Naive thymus-derived CD4-positive, alpha-beta T cell (primary cell): Measurements from ENCODE around the gene COA7. TPM values are rescaled to one million over a fixed set of nuclear protein-coding genes. Genes with fewer than 3 reads are reported as not detected.
"Not testable (repeated sequence)": the region's sequence is repeated elsewhere in the genome, so short reads cannot be mapped to it uniquely, and the experiment has no call there.

Source experiments
- ATAC-seq: fragments of 150-1000 bp; cut with Tn5 transposase; 2 replicates; pipeline ENCODE4 v1.10.0; 2021; ENCODE audit warnings: mild to moderate bottlenecking, moderate library complexity
- CTCF ChIA-PET: fragments of 350-600 bp; sonication (Branson Sonifier 250); formaldehyde crosslinking; loops from one replicate; lab custom pipeline; 2021; ENCODE audit warnings: antibody characterized with exemption; lab: Charles Lee
- POLR2A ChIA-PET: fragments of 350-600 bp; sonication (Branson Sonifier 250); formaldehyde crosslinking; loops from one replicate; lab custom pipeline; 2021; ENCODE audit warnings: antibody characterized with exemption, inconsistent platforms; lab: Charles Lee
- DNase-seq, 9 donors: peaks; one replicate each; pipeline versions ENCODE4 v3.0.0 to v3.0.0-alpha.2; 2020 to 2022; ENCODE audit warnings: mixed read lengths in 1 of 9
- H3K27ac ChIP-seq: one replicate; pipeline ENCODE4 v1.7.0; 2013; ENCODE audit warnings: mild to moderate bottlenecking, low read depth, low read length, moderate library complexity
- H3K27me3 ChIP-seq, 2 donors: one replicate each; pipeline ENCODE4 v1.7.0; 2013; ENCODE audit warnings: low read length in 2 of 2, mild to moderate bottlenecking in 2 of 2, moderate library complexity in 2 of 2; ENCODE audit not compliant: control insufficient read depth in 2 of 2, insufficient read depth in 2 of 2
- H3K36me3 ChIP-seq, 3 experiments: 1 replicate in 2 of 3; 2 replicates in 1 of 3; pipeline ENCODE4 v1.7.0; 2013; ENCODE audit warnings: low read length in 3 of 3, mild to moderate bottlenecking in 3 of 3, moderate library complexity in 1 of 3; ENCODE audit not compliant: insufficient read depth in 3 of 3, control insufficient read depth in 2 of 3
- H3K4me1 ChIP-seq, 2 donors: one replicate each; pipeline ENCODE4 v1.7.0; 2013; ENCODE audit warnings: low read length in 2 of 2, mild to moderate bottlenecking in 2 of 2, moderate library complexity in 1 of 2; ENCODE audit not compliant: control insufficient read depth in 2 of 2, insufficient read depth in 2 of 2
- H3K4me3 ChIP-seq: 2 replicates; pipeline ENCODE4 v1.7.0; 2013; ENCODE audit warnings: mild to moderate bottlenecking, low read length
- H3K9me3 ChIP-seq, 3 experiments: 1 replicate in 2 of 3; 2 replicates in 1 of 3; pipeline ENCODE4 v1.7.0; 2013; ENCODE audit warnings: low read length in 3 of 3; ENCODE audit not compliant: control insufficient read depth in 2 of 3
- H3K27ac Mint-ChIP-seq, 9 donors: one replicate each; pipeline ENCODE4 v1.8.0; 2020 to 2022; ENCODE audit warnings: mixed read lengths in 9 of 9, mild to moderate bottlenecking in 8 of 9, moderate library complexity in 5 of 9, inconsistent platforms in 2 of 9
- H3K27me3 Mint-ChIP-seq, 5 donors: one replicate each; pipeline ENCODE4 v1.8.0; 2021 to 2022; ENCODE audit warnings: mixed read lengths in 5 of 5, mild to moderate bottlenecking in 1 of 5
- H3K36me3 Mint-ChIP-seq, 5 donors: one replicate each; pipeline ENCODE4 v1.8.0; 2020 to 2022; ENCODE audit warnings: mixed read lengths in 5 of 5, mild to moderate bottlenecking in 3 of 5, inconsistent platforms in 1 of 5
- H3K4me1 Mint-ChIP-seq, 7 donors: one replicate each; pipeline ENCODE4 v1.8.0; 2020 to 2022; ENCODE audit warnings: mixed read lengths in 7 of 7, mild to moderate bottlenecking in 3 of 7, inconsistent platforms in 1 of 7
- H3K4me3 Mint-ChIP-seq, 10 donors: one replicate each; pipeline ENCODE4 v1.8.0; 2020 to 2022; ENCODE audit warnings: mild to moderate bottlenecking in 10 of 10, mixed read lengths in 10 of 10, moderate library complexity in 6 of 10, inconsistent platforms in 2 of 10
- H3K9me3 Mint-ChIP-seq, 11 donors: one replicate each; pipeline ENCODE4 v1.8.0; 2020 to 2022; ENCODE audit warnings: mixed read lengths in 11 of 11, mild to moderate bottlenecking in 4 of 11, inconsistent platforms in 1 of 11, moderate library complexity in 1 of 11
- intact Hi-C, 2 donors: fragments of 100-400 bp; cut with micrococcal nuclease; formaldehyde crosslinking; loops; one replicate each; pipeline ENCODE4 v1.15.1; 2023
- polyA plus RNA-seq, 2 donors: library from polyadenylated mRNA; unstranded; fragments of 300-500 nt; fragmentation: Illumina TruSeq; gene quantifications; one replicate each; pipeline ENCODE4 v1.2.3, GENCODE V29; 2021
- total RNA-seq, 6 experiments: library from RNA in 5 of 6; stranded (reverse) in 5 of 6; gene quantifications; 1 replicate in 5 of 6; 2 replicates in 1 of 6; pipeline ENCODE4 v1.2.3 and lab custom pipeline; 2021 to 2026

The COA7 gene
- total and polyA plus RNA-seq, 7 experiments from 2014 or later = 1.4 to 14.4 (median 3.0) TPM

DNA sequence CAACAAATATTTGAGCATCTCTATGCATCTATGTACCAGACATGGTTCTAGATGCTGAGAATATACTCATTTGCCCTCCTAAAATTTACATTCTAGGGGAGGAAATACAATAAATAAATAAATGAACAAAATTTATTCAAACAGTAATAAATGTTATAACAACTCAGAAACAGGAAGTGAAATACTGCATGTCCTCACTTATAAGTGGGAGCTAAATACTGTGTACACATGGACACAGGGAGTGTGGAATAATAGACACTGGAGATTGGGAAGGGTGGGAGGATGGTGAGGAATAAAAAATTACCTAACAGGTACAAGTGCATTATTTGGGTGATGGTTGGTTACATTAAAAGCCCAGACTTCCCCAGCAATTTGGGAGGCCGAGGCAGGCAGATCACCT lies 4.3 kb downstream of the COA7 start:
- Mint-ChIP-seq H3K27ac (no peak overlapping the region), H3K4me1 (peaks cover 9 to 37% (median 16%) of the 10 kb centered on the region in 7 donors), H3K36me3 (peaks cover 6 to 20% (median 17%) of the 10 kb centered on the region in 5 donors), H3K4me3 (no peak overlapping the region), H3K9me3 (no peaks in the 10 kb centered on the region), H3K27me3 (no peaks in the 10 kb centered on the region)
- no peak for DNase-seq
- Histone ChIP-seq H3K27me3 (no peaks in the 10 kb centered on the region), H3K4me1 (no peaks in the 10 kb centered on the region), H3K4me3 (no peak overlapping the region), H3K27ac (no peak overlapping the region), H3K36me3 (peaks cover 0 to 14% (median 0%) of the 10 kb centered on the region in 3 experiments), H3K9me3 (no peaks in the 10 kb centered on the region)
- intact Hi-C loops = no loop called here
- ChIA-PET CTCF (no interaction called here), POLR2A (interaction anchor here (0.8 kb wide), 1 partner anchor 9 kb away, joined by 4 read pairs; no protein-coding TSS in a partner anchor)
- no peak for ATAC-seq

DNA sequence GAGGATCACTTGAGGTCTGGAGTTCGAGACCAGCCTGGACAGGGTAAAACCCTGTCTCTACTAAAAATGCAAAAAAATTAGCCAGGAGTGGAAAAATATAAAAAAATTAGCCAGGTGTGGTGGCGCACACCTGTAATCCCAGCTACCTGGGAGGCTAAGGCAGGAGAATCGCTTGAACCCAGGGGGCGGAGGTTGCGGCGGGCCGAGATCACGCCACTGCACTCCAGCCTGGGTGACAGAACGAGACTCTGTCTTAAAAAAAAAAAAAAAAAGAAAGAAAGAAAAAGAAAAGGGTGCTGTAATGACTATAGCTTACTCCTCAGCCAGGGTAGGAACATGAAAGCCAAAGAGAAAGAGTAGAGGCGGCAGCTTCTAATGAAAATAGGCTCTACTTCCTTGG lies 4.8 kb downstream of the COA7 start:
- CTCF ChIA-PET, H3K27me3 Mint-ChIP-seq, H3K4me3 ChIP-seq, ATAC-seq, intact Hi-C loops, H3K27ac ChIP-seq, H3K4me3 Mint-ChIP-seq, H3K9me3 Mint-ChIP-seq, DNase-seq, H3K9me3 ChIP-seq, H3K4me1 ChIP-seq, H3K27me3 ChIP-seq, H3K27ac Mint-ChIP-seq: not testable (repeated sequence)
- peaks cover 8 to 33% (median 11%) of the 10 kb centered on the region in 7 donors for H3K4me1 Mint-ChIP-seq
- POLR2A ChIA-PET = interaction anchor here (0.8 kb wide), 1 partner anchor 10 kb away, joined by 4 read pairs; no protein-coding TSS in a partner anchor
- H3K36me3 Mint-ChIP-seq = peaks cover 6 to 20% (median 17%) of the 10 kb centered on the region in 5 donors
- peaks cover 0 to 14% (median 0%) of the 10 kb centered on the region in 3 experiments for H3K36me3 ChIP-seq

DNA sequence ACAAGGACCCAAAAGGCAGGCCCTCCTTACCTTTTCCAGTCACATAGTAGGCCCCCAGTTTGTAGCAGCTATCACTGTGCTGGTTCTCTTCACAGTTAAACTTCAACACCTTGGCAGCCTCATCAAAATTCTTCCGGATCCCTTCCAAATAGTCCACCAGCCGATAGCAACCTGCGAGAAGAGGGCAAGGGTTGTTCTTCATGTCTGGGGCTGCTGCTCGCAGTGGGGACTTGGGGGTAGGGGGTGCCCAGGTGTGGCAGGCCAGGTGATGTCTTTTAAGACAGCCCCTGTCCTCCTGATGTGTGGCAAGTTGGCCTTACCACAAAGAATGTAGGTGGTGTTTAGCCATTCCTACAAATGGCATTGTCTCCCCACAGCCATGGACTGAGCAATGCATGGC lies 5.5 kb downstream of the COA7 start:
- H3K36me3 ChIP-seq = peaks cover 0 to 14% (median 0%) of the 10 kb centered on the region in 3 experiments
- H3K27me3 ChIP-seq = no peaks in the 10 kb centered on the region
- POLR2A ChIA-PET = no interaction called here
- Mint-ChIP-seq H3K27ac (peak overlapping the region in 1 of 9 donors; percentile 59), H3K4me1 (peaks cover 5 to 28% (median 9%) of the 10 kb centered on the region in 7 donors), H3K36me3 (peaks cover 6 to 20% (median 17%) of the 10 kb centered on the region in 5 donors), H3K9me3 (no peaks in the 10 kb centered on the region), H3K4me3 (no peak overlapping the region), H3K27me3 (no peaks in the 10 kb centered on the region)
- H3K4me1 ChIP-seq = no peaks in the 10 kb centered on the region
- no peaks in the 10 kb centered on the region for H3K9me3 ChIP-seq
- no peak overlapping the region for H3K4me3 ChIP-seq
- ATAC-seq (no peak), DNase-seq (no peak)
- no peak overlapping the region for H3K27ac ChIP-seq
- CTCF ChIA-PET = no interaction called here
- intact Hi-C loops = no loop called here

DNA sequence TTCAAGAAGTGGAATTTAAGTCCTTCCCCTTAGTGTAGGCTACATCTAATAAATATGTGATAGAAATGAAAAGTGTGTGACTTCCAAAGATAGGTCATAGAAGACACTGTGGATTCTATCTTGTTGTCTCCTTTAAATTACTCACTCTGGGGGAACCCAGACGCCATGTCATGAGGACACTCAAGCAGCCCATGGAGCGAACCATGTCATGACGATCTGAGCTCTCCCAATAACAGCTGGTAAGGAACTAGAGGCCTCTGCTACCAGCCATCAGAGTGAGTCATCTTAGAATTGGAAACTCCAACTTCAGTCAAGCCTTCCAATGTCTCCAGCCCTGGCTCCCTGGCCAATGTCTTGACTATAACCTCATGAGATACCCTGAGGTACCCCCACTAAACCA lies 6.3 kb downstream of the COA7 start:
- Histone ChIP-seq H3K27ac (no peak overlapping the region), H3K4me3 (no peak overlapping the region), H3K36me3 (peaks cover 0 to 14% (median 0%) of the 10 kb centered on the region in 3 experiments), H3K4me1 (no peaks in the 10 kb centered on the region), H3K27me3 (no peaks in the 10 kb centered on the region), H3K9me3 (no peaks in the 10 kb centered on the region)
- DNase-seq (no peak), ATAC-seq (no peak)
- H3K4me1 Mint-ChIP-seq = peaks cover 0 to 21% (median 4%) of the 10 kb centered on the region in 7 donors
- intact Hi-C loops = no loop called here
- peaks cover 6 to 26% (median 17%) of the 10 kb centered on the region in 5 donors for H3K36me3 Mint-ChIP-seq
- H3K9me3 Mint-ChIP-seq = no peaks in the 10 kb centered on the region
- H3K27me3 Mint-ChIP-seq = no peaks in the 10 kb centered on the region
- ChIA-PET POLR2A (no interaction called here), CTCF (interaction anchor here (0.7 kb wide), 1 partner anchor 46 kb away, joined by 4 read pairs; no protein-coding TSS in a partner anchor)
- peak overlapping the region in 1 of 9 donors; percentile 25 for H3K27ac Mint-ChIP-seq
- H3K4me3 Mint-ChIP-seq = no peak overlapping the region

DNA sequence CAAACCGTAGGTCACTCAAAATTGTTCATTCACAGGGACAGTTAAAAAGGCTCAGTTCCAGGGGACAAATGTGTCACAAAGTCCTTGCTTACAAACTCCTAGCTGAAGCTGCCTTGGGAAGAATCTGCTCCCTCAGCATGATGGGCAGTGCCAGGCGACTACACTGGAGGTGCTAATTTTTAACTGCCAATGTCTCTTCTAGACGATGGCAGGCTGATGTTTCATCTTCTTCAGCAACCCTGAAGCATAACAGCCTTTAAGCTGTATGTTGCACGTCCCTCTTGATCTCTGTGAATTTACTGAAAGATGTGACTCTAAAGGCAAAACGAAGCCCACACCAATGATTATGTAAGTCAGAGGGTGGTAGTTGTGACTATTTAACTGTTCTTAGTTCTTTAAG lies 11.3 kb downstream of the COA7 start:
- Histone ChIP-seq H3K4me3 (no peak overlapping the region), H3K9me3 (no peaks in the 10 kb centered on the region), H3K27me3 (no peaks in the 10 kb centered on the region), H3K27ac (no peak overlapping the region), H3K4me1 (peaks cover 4 to 6% of the 10 kb centered on the region in 2 donors), H3K36me3 (peaks cover 0 to 2% (median 0%) of the 10 kb centered on the region in 3 experiments)
- CTCF ChIA-PET = interaction anchor here (0.7 to 1.5 kb wide), 8 partner anchors 10 to 366 kb away, joined by 3 to 6 read pairs (median 4); partner anchors contain the start of genes ORC1 and PRPF38A
- ATAC-seq (no peak), DNase-seq (no peak)
- POLR2A ChIA-PET = interaction anchor here (1.1 to 1.8 kb wide), 4 partner anchors 54 to 380 kb away, joined by 3 to 6 read pairs (median 5); partner anchors contain the start of genes SHISAL2A and TUT4
- Mint-ChIP-seq H3K4me1 (peaks cover 3 to 26% (median 13%) of the 10 kb centered on the region in 7 donors), H3K9me3 (no peaks in the 10 kb centered on the region), H3K36me3 (peaks cover 0 to 26% (median 19%) of the 10 kb centered on the region in 5 donors), H3K4me3 (no peak overlapping the region), H3K27ac (peak overlapping the region in 6 of 9 donors; percentile 48 to 87 (median 64)), H3K27me3 (no peaks in the 10 kb centered on the region)
- intact Hi-C loops = loop anchor here (1.0 to 10.0 kb wide), 17 partner anchors 16 to 792 kb away; partner anchors contain the start of genes CC2D1B (in 2 of the 2), GPX7 (in 2 of the 2), ORC1 (in 2 of the 2) and PRPF38A (in 2 of the 2)

DNA sequence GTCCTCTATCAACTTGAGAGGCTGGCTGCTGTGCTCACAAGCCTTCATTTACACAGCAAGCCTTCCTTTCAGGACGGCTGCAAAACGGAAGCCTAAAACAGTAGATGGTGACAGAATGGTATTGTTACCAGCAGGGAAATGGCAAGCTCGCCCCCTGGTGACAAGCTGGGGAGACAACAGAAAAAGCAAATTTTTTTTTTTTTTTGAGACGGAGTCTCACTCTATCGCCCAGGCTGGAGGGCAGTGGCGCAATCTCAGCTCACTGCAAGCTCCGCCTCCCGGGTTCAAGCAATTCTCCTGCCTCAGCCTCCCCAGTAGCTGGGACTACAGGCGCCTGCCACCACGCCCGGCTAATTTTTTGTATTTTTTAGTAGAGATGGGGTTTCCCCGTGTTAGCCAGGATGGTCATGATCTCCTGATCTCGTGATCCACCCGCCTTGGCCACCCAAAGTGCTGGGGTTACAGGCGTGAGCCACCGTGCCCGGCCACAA lies 11.8 kb downstream of the COA7 start:
- H3K4me1 Mint-ChIP-seq = peaks cover 3 to 24% (median 13%) of the 10 kb centered on the region in 7 donors
- H3K9me3 ChIP-seq, H3K36me3 ChIP-seq, H3K27me3 ChIP-seq, H3K9me3 Mint-ChIP-seq, H3K4me3 ChIP-seq, H3K4me1 ChIP-seq, H3K27me3 Mint-ChIP-seq: not testable (repeated sequence)
- ChIA-PET POLR2A (interaction anchor here (0.6 to 1.8 kb wide), 8 partner anchors 53 to 546 kb away, joined by 3 to 6 read pairs (median 5); partner anchors contain the start of genes GPX7, SHISAL2A and TUT4), CTCF (interaction anchor here (0.7 to 1.5 kb wide), 12 partner anchors 10 to 366 kb away, joined by 3 to 6 read pairs (median 4); partner anchors contain the start of genes ORC1 and PRPF38A)
- peaks cover 0 to 23% (median 16%) of the 10 kb centered on the region in 5 donors for H3K36me3 Mint-ChIP-seq
- peak; percentile 58 to 89 (median 84) for DNase-seq
- peak overlapping the region in 6 of 10 donors; percentile 5 to 34 (median 23) for H3K4me3 Mint-ChIP-seq
- peak; percentile 99 for ATAC-seq
- H3K27ac Mint-ChIP-seq = peak overlapping the region; percentile 55 to 91 (median 79)
- H3K27ac ChIP-seq = peak overlapping the region; percentile 54
- intact Hi-C loops = loop anchor here (1.0 to 10.0 kb wide), 17 partner anchors 17 to 792 kb away; partner anchors contain the start of genes CC2D1B (in 2 of the 2), GPX7 (in 2 of the 2), ORC1 (in 2 of the 2) and PRPF38A (in 2 of the 2)
